Mesodermal cell (in vitro differentiated cells): ENCODE data around the gene FOXS1.

Experiments used
- H3K27ac ChIP-seq: 2 replicates; pipeline ENCODE4 v1.7.0; 2013; ENCODE audit warnings: mild to moderate bottlenecking, low read depth, low read length, moderate library complexity; ENCODE audit not compliant: severe bottlenecking
- H3K36me3 ChIP-seq: 2 replicates; pipeline ENCODE4 v1.7.1; 2013; ENCODE audit warnings: mild to moderate bottlenecking, low read length, moderate library complexity; ENCODE audit not compliant: control insufficient read depth, insufficient read depth
- H3K4me1 ChIP-seq: one replicate; pipeline ENCODE4 v1.7.1; 2013; ENCODE audit warnings: mild to moderate bottlenecking, low read length; ENCODE audit not compliant: insufficient read depth, control insufficient read depth, poor library complexity, severe bottlenecking
- H3K4me3 ChIP-seq: 2 replicates; pipeline ENCODE4 v1.7.0; 2013; ENCODE audit warnings: low read length, control low read depth, mild to moderate bottlenecking; ENCODE audit not compliant: insufficient read depth, poor library complexity, severe bottlenecking; ENCODE audit errors: extremely low read depth
- H3K9me3 ChIP-seq: 2 replicates; pipeline ENCODE4 v1.7.1; 2013; ENCODE audit warnings: mild to moderate bottlenecking, low read length, moderate library complexity; ENCODE audit not compliant: control insufficient read depth
- WGBS, 2 experiments: methylation state at CpG; one replicate each; pipeline ENCODE4 v1.1.5; 2013; ENCODE audit warnings: missing lambda C conversion rate in 2 of 2; ENCODE audit not compliant: insufficient coverage in 2 of 2; 5-methylcytosine and 5-hydroxymethylcytosine counted together

Gene FOXS1

GRCh38 chr20:31861135-31861384 lies 15.7 kb upstream of the FOXS1 start:
- H3K4me1 ChIP-seq = peaks cover 9% of the 10 kb centered on the region
- 0 to 1% methylated on average over 7 to 18 of the region's 20 CpGs for WGBS, 2 experiments
- H3K9me3 ChIP-seq = no peaks in the 10 kb centered on the region
- peak overlapping the region; percentile 53 for H3K4me3 ChIP-seq
- no peaks in the 10 kb centered on the region for H3K36me3 ChIP-seq
- peak overlapping the region; percentile 39 for H3K27ac ChIP-seq

DNA sequence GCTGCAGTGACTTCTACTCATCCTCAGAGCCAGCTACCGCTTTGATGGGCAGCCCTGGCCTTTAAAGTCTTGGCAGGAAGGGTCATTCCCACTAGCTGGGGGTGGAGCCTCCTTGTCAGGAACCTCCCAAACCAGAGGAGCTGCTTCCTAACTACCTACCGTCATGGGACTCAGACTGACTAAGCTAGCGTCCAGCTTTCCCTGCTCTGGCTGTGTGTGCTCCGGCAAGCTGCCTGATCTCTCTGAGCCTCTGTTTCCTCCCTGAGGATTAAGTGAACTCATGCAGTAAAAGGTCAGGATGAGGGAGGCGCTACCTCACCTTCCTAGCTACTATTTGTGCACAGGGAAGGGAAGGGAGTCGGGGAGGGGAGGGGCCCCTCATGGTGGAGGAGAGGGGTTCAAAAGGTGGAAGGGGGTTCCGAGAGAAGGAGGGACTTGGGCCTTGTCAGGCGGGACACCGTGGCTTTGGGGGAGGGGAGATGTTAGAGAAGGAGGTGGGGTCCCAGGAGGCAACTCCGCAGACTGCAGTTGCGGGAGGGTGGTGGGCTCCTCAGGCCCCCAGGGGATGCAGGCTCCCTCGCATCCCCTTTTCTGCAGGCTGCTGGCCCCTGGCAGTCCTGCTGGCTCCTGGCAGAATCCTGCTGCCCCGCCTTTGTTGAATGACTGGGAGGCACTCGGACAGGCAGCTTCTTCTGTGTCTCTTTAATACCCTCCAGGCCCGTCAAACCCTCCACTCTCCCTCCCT lies 15.2 kb upstream of the FOXS1 start:
- H3K4me1 ChIP-seq = peaks cover 9% of the 10 kb centered on the region
- H3K27ac ChIP-seq = peak overlapping the region; percentile 39
- no peaks in the 10 kb centered on the region for H3K9me3 ChIP-seq
- 10 to 14% methylated on average over 8 to 13 of the region's 15 CpGs for WGBS, 2 experiments
- H3K4me3 ChIP-seq = peak overlapping the region; percentile 53
- H3K36me3 ChIP-seq = no peaks in the 10 kb centered on the region

DNA sequence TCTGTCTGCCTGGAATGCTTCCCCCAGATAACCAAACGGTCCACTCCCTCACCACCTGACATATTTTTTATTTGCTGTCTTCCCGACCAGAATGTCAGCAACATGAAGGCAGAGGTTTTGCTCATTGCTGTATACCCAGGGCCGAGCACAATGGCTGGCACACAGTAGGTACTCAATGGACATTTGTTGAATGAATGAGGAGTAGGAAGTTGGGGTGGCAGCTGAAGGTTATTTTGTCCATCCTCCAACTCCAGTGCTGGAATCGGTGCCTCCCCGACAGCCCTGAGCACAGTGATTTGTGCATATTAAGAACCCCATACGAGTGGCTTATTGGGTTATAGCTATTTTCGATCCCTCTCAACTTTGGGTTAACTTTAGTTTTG lies 14.6 kb upstream of the FOXS1 start:
- peaks cover 9% of the 10 kb centered on the region for H3K4me1 ChIP-seq
- H3K36me3 ChIP-seq = no peaks in the 10 kb centered on the region
- H3K9me3 ChIP-seq = no peaks in the 10 kb centered on the region
- H3K27ac ChIP-seq = no peak overlapping the region
- WGBS, 2 experiments = 91 to 92% methylated on average over 3 to 4 of the region's 7 CpGs
- H3K4me3 ChIP-seq = no peak overlapping the region

- Histone ChIP-seq H3K4me3 (no peak overlapping the region), H3K4me1 (peaks cover 9% of the 10 kb centered on the region), H3K27ac (no peak overlapping the region), H3K36me3 (no peaks in the 10 kb centered on the region), H3K9me3 (no peaks in the 10 kb centered on the region)
- WGBS, 2 experiments = 87 to 98% methylated on average over 5 of the region's 5 CpGs
Observed at GRCh38 chr20:31859266-31859997, 14.0 kb upstream of the FOXS1 start.

- Histone ChIP-seq H3K9me3 (no peaks in the 10 kb centered on the region), H3K27ac (no peak overlapping the region), H3K36me3 (no peaks in the 10 kb centered on the region), H3K4me1 (peaks cover 9% of the 10 kb centered on the region), H3K4me3 (no peak overlapping the region)
- WGBS, 2 experiments = 69 to 86% methylated on average over 2 to 3 of the region's 3 CpGs
Observed at GRCh38 chr20:31858760-31859083, 13.3 kb upstream of the FOXS1 start.

DNA sequence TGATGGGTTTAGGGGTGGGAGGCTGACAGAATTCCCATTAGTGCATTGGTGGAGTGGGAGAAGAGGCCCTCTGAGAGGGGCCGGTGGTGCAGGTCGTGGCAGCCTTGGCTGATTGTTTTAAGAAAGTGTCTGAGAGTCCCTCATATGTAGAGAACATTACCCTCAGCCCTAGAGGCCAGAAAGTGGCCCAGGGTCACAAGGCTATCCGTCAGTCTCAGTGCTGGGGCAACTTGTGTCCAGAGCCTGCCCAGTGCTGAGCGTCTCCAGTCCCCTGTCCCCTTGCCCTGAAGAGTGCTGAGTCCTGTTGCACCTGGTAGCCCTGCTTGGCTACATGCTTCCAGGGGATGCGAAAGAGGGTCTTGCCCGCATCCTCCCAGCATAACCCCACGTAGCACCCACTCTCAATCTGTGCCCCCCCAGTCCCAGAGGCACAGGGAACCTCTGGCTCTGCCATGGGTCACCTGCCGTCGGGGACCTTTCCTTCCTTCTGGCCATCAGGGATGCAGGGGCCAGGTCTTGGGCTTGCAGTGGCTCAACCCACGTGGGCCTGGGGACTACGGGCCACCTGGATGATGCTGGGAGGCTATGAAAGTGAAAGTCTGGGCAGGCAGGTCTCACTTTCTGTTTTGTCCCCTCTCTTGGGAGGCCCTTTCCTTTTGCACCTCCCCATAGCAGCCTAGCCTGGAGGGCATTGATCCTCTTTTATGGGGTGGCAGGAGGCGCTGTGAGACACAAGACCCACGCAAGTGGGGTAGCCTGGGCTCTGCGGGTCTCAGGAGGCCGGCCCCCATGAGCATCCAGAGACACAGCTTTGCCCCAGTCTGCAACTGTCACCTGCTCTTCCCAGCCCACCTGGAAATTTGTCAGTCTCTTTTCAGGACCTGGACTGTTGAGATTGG lies 12.7 kb upstream of the FOXS1 start:
- Histone ChIP-seq H3K4me1 (peaks cover 9% of the 10 kb centered on the region), H3K36me3 (no peaks in the 10 kb centered on the region), H3K9me3 (no peaks in the 10 kb centered on the region), H3K27ac (no peak overlapping the region), H3K4me3 (no peak overlapping the region)
- 84 to 85% methylated on average over 10 to 13 of the region's 15 CpGs for WGBS, 2 experiments

GRCh38 chr20:31856516-31856915 lies 11.1 kb upstream of the FOXS1 start:
- Histone ChIP-seq H3K27ac (no peak overlapping the region), H3K4me1 (peaks cover 9% of the 10 kb centered on the region), H3K4me3 (no peak overlapping the region), H3K9me3 (no peaks in the 10 kb centered on the region), H3K36me3 (no peaks in the 10 kb centered on the region)
- 71 to 81% methylated on average over 3 of the region's 3 CpGs for WGBS, 2 experiments

DNA sequence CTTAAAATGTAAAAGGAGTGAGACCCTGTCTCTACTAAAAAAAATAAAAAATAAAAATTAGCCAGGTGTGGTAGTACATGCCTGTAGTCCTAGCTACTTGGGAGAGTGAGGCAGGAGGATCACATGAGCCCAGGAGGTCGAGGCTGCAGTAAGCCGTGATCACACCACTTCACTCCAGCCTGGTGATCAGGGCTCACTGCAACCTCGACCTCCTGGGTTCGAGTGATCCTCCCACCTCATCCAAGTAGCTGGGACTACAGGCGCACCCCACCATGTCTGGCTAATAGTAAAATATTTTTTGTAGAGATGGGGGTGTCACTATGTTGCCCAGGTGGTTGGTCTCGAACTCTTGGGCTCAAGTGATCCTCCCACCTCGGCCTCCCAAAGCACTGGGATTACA lies 8.1 kb upstream of the FOXS1 start:
- no peaks in the 10 kb centered on the region for H3K4me1 ChIP-seq
- 91 to 93% methylated on average over 2 to 5 of the region's 7 CpGs for WGBS, 2 experiments
- H3K9me3 ChIP-seq = no peaks in the 10 kb centered on the region
- H3K4me3 ChIP-seq = no peak overlapping the region
- H3K36me3 ChIP-seq = no peaks in the 10 kb centered on the region
- no peak overlapping the region for H3K27ac ChIP-seq

DNA sequence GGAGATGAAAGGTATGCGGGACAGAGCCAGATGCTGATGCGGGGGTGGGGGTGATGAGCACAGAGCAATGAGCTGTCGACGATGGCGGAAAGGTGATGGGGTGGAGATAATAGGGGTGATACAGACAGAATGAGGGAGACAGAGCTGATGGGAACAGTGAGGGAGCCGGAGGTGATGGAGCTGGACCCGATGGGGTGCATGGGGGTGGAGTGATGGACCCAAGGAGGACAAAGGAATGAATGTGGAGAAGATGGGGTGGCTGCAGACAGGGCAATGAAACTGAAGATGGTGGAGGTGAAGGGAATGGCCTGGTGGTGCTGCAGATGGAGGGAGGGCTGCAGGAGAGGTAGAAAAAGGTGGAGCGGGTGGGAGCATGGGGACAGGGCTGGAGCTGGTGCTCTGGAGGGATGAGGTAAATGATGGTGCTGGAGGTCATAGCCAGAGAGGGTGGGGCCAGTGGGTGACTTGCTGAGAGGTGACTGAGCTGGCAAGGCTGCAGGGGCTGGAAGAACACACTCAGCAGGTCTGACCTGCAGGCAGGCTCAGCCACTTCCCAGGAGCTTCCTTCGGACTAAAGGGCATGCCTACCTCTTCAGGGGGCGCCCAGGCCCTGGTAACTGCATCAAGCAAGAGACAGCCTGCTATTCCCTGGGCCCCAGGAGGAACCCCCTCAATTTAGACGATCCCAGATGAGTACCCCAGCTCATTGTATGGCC lies 6.0 kb upstream of the FOXS1 start:
- H3K9me3 ChIP-seq = no peaks in the 10 kb centered on the region
- no peaks in the 10 kb centered on the region for H3K4me1 ChIP-seq
- 72 to 78% methylated on average over 10 of the region's 11 CpGs for WGBS, 2 experiments
- no peak overlapping the region for H3K27ac ChIP-seq
- H3K36me3 ChIP-seq = no peaks in the 10 kb centered on the region
- no peak overlapping the region for H3K4me3 ChIP-seq

DNA sequence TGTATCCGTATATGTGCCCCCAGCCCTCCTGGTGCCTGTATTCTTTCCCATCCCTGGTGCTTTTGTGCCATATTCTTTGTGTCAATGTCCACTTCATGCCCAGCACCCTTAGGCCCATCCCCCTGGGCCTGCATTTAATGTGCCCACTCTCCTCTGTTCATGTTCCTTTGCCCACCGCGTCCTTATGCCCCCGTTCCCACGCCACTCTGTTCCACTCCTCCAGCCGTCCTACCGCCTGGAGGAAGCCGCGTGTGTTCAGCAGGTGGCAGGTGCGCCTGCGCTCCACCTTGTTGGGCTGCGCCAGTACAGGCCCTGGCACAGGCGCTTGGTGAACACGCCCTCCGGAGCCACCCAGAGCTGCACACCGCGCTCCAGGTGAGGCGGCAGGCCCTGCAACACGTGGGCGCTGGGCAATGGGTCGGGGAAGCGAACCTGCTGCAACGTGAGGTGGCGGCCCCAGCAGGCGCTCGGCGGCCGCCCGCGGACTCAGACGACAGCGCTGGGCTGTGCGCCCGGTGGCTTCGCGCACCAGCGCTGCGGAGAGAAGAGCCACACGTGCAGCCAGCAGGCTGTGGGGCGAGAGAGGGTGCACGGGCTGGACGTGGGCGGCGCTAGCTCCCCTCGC lies 4.0 kb upstream of the FOXS1 start:
- Histone ChIP-seq H3K4me3 (no peak overlapping the region), H3K9me3 (no peaks in the 10 kb centered on the region), H3K36me3 (no peaks in the 10 kb centered on the region), H3K27ac (no peak overlapping the region), H3K4me1 (peaks cover 14% of the 10 kb centered on the region)
- WGBS, 2 experiments = 89 to 94% methylated on average over 41 to 44 of the region's 45 CpGs
